Peyer's patch (tissue), 4 donors: ENCODE results near the gene ATP5F1E. TPM values are rescaled to one million over a fixed set of nuclear protein-coding genes. Genes with fewer than 3 reads are reported as not detected.

Experiments used
- DNase-seq, 3 donors: peaks; one replicate each; pipeline ENCODE4 v3.0.0-alpha.2; 2017 to 2019
- H3K27ac ChIP-seq, 4 donors: fragments of 200-600 bp; sonication (generic); one replicate each; pipeline ENCODE4 v1.5.1; 2016 to 2019
- H3K27me3 ChIP-seq, 2 donors: fragments of 200-600 bp; sonication (generic); one replicate each; pipeline ENCODE4 v1.5.1; 2019
- H3K36me3 ChIP-seq, 3 donors: fragments of 200-600 bp; sonication (generic); one replicate each; pipeline ENCODE4 v1.5.1; 2016 to 2019
- H3K4me1 ChIP-seq, 4 donors: fragments of 200-600 bp; sonication (generic); one replicate each; pipeline ENCODE4 v1.5.1; 2016 to 2019
- H3K4me3 ChIP-seq, 4 donors: fragments of 200-600 bp; sonication (generic); 1 replicate in 3 of 4; 2 replicates in 1 of 4; pipeline ENCODE4 v1.5.1; 2016 to 2019; ENCODE audit warnings: mild to moderate bottlenecking in 1 of 4
- H3K9me3 ChIP-seq, 4 donors: fragments of 200-600 bp; sonication (generic); one replicate each; pipeline ENCODE4 v1.5.1; 2016 to 2019; ENCODE audit warnings: mild to moderate bottlenecking in 1 of 4
- CTCF ChIP-seq, 6 experiments: fragments of 450-650 bp in 4 of 6; fragments of 200-600 bp in 2 of 6; sonication (generic) in 1 of 6; IDR thresholded peaks; one replicate each; pipeline ENCODE4 v1.5.1; 2017 to 2019; ENCODE audit warnings: antibody characterized with exemption in 6 of 6, mild to moderate bottlenecking in 3 of 6, moderate library complexity in 1 of 6
- POLR2A ChIP-seq, 2 donors: fragments of 450-650 bp; IDR thresholded peaks; one replicate each; pipeline ENCODE4 v1.5.1; 2017; ENCODE audit warnings: antibody characterized with exemption in 2 of 2, mild to moderate bottlenecking in 2 of 2, moderate library complexity in 2 of 2
- total RNA-seq, 4 donors: library from RNA; depleted of rRNA; stranded (reverse); fragments of >200 nt; gene quantifications; one replicate each; pipeline ENCODE4 v1.1.0, GENCODE V29; 2016

ATP5F1E gene
- total RNA-seq, 4 donors from 2014 or later = 20.6 to 34.0 (median 26.8) TPM

DNA sequence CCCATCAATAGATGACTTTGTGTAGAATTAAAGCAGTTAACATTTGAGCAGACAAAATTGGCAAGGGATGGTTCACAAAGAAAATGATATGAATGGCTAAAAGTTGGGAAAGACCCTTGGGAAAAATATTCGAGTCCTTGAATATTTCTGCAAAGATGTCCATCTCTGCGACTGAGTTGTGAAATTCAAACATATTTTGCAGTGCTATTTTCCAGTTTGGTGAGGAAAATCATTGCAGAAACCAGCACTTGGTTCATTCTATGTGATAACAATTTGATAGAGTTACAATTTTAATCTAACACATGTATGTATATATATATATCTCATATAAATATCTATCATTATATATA lies 16.5 kb upstream of the ATP5F1E start:
- H3K4me1 ChIP-seq = peaks cover 0 to 16% (median 3%) of the 10 kb centered on the region in 4 donors
- peak overlapping the region in 2 of 4 donors; percentile 1 to 2 for H3K4me3 ChIP-seq
- DNase-seq = no peak
- H3K27me3 ChIP-seq = no peaks in the 10 kb centered on the region
- no peaks in the 10 kb centered on the region for H3K36me3 ChIP-seq
- peak overlapping the region in 3 of 4 donors; percentile 35 to 89 (median 80) for H3K27ac ChIP-seq
- TF ChIP-seq POLR2A (IDR thresholded peaks at IDR 0.05) = no peak
- no peak for TF ChIP-seq CTCF (IDR thresholded peaks at IDR 0.05)
- H3K9me3 ChIP-seq = no peaks in the 10 kb centered on the region

GRCh38 chr20:59047938-59048680 lies 16.0 kb upstream of the ATP5F1E start:
- H3K27ac ChIP-seq = peak overlapping the region in 3 of 4 donors; percentile 35 to 89 (median 80)
- no peaks in the 10 kb centered on the region for H3K36me3 ChIP-seq

GRCh38 chr20:59046862-59047261 lies 14.7 kb upstream of the ATP5F1E start:
- H3K27ac ChIP-seq = peak overlapping the region in 1 of 4 donors; percentile 89
- H3K9me3 ChIP-seq = no peaks in the 10 kb centered on the region
- H3K27me3 ChIP-seq = no peaks in the 10 kb centered on the region
- no peak for DNase-seq
- H3K4me3 ChIP-seq = no peak overlapping the region
- H3K36me3 ChIP-seq = no peaks in the 10 kb centered on the region
- H3K4me1 ChIP-seq = peaks cover 0 to 24% (median 3%) of the 10 kb centered on the region in 4 donors
- TF ChIP-seq CTCF (IDR thresholded peaks at IDR 0.05) (no peak), POLR2A (IDR thresholded peaks at IDR 0.05) (no peak)

More at GRCh38 chr20:59047938-59048680, 16.0 kb upstream of the ATP5F1E start:
- Histone ChIP-seq H3K9me3 (no peaks in the 10 kb centered on the region), H3K4me1 (peaks cover 0 to 21% (median 3%) of the 10 kb centered on the region in 4 donors), H3K4me3 (peak overlapping the region in 2 of 4 donors; percentile 1 to 2), H3K27me3 (no peaks in the 10 kb centered on the region)
- peak in 1 of 3 donors; percentile 79 for DNase-seq
- peak; percentile 40 to 69 for TF ChIP-seq POLR2A (IDR thresholded peaks at IDR 0.05)
- TF ChIP-seq CTCF (IDR thresholded peaks at IDR 0.05) = no peak

GRCh38 chr20:59044796-59045195 lies 12.7 kb upstream of the ATP5F1E start:
- Histone ChIP-seq H3K9me3 (no peaks in the 10 kb centered on the region), H3K4me1 (peaks cover 0 to 43% (median 8%) of the 10 kb centered on the region in 4 donors), H3K36me3 (no peaks in the 10 kb centered on the region), H3K27ac (peak overlapping the region in 3 of 4 donors; percentile 33 to 95 (median 84)), H3K27me3 (no peaks in the 10 kb centered on the region), H3K4me3 (peak overlapping the region in 1 of 4 donors; percentile 9)
- TF ChIP-seq POLR2A (IDR thresholded peaks at IDR 0.05) (peak in 1 of 2 donors; percentile 67), CTCF (IDR thresholded peaks at IDR 0.05) (no peak)
- DNase-seq = peak in 1 of 3 donors; percentile 79

- H3K9me3 ChIP-seq = no peaks in the 10 kb centered on the region
- no peak for DNase-seq
- peaks cover 0 to 48% (median 8%) of the 10 kb centered on the region in 4 donors for H3K4me1 ChIP-seq
- peak overlapping the region in 3 of 4 donors; percentile 33 to 95 (median 84) for H3K27ac ChIP-seq
- no peak for TF ChIP-seq POLR2A (IDR thresholded peaks at IDR 0.05)
- no peak for TF ChIP-seq CTCF (IDR thresholded peaks at IDR 0.05)
- H3K27me3 ChIP-seq = no peaks in the 10 kb centered on the region
- H3K4me3 ChIP-seq = no peak overlapping the region
- no peaks in the 10 kb centered on the region for H3K36me3 ChIP-seq
Measured at GRCh38 chr20:59044295-59044694, 12.2 kb upstream of the ATP5F1E start.
